HCT116 (cell line): ENCODE measurements around the gene HDAC11. TPM values are rescaled to one million over a fixed set of nuclear protein-coding genes. Genes with fewer than 3 reads are reported as not detected.

ENCODE experiments used
- ATAC-seq: fragments of 200-7000 bp; cut with Tn5 transposase; 2 replicates; pipeline ENCODE4 v1.9.1; 2020; ENCODE audit warnings: mild to moderate bottlenecking, moderate library complexity
- BruUV-seq: library from RNA; stranded (reverse); fragments of 400-500 nt; replicated peaks from 2 replicates; lab custom pipeline; 2021; lab: Mats Ljungman, UMichigan
- CTCF ChIA-PET: fragments of 300-600 bp; sonication (Branson Sonifier 250); formaldehyde crosslinking; loops from one replicate; lab custom pipeline; 2021; ENCODE audit warnings: antibody characterized with exemption; lab: Charles Lee
- POLR2A ChIA-PET: fragments of 300-600, 350-600 bp; sonication (Branson Sonifier 250); formaldehyde crosslinking; loops from one replicate; lab custom pipeline; 2021; ENCODE audit warnings: antibody characterized with exemption; lab: Charles Lee
- RAD21 ChIA-PET, 2 experiments: fragments of 300-600 bp; sonication (Branson Sonifier 250); formaldehyde crosslinking; loops; one replicate each; lab custom pipeline; 2023; ENCODE audit warnings: low total read pairs in 2 of 2; ENCODE audit not compliant: uncharacterized antibody in 2 of 2, unreplicated experiment in 2 of 2, low non-redundant PET in 1 of 2; lab: Charles Lee
- DNase-seq: peaks from one replicate; pipeline ENCODE4 v3.0.0-alpha.2; 2010; ENCODE audit warnings: low read depth, low spot score
- H2AFZ ChIP-seq: fragments of 200-600 bp; shearing (Covaris generic), sonication (generic); 2 replicates; pipeline ENCODE4 v1.6.1; 2017; ENCODE audit warnings: low read depth, mixed run types, mixed read lengths, antibody characterized with exemption, low read length; ENCODE audit not compliant: poor library complexity, severe bottlenecking
- H3K27ac ChIP-seq: 2 replicates; pipeline ENCODE4 v1.5.1; 2012; ENCODE audit warnings: low read depth, low read length
- H3K27me3 ChIP-seq: fragments of 200-600 bp; sonication (generic); 2 replicates; pipeline ENCODE4 v1.6.1; 2016; ENCODE audit warnings: mixed run types, low read length, mixed read lengths; ENCODE audit not compliant: insufficient read depth
- H3K36me3 ChIP-seq, 2 experiments: fragments of 200-500 bp in 1 of 2; fragments of 200-600 bp in 1 of 2; sonication (Bioruptor generic) in 1 of 2; sonication (generic) in 1 of 2; 2 replicates each; pipeline versions ENCODE4 v1.5.1 to v1.6.1; 2014 to 2016; ENCODE audit warnings: low read length in 2 of 2, inconsistent platforms in 1 of 2, mixed read lengths in 1 of 2, mixed run types in 1 of 2; ENCODE audit not compliant: insufficient read depth in 2 of 2, control insufficient read depth in 1 of 2
- H3K4me1 ChIP-seq, 2 experiments: fragments of 200-600 bp in 1 of 2; sonication (generic) in 1 of 2; 2 replicates each; pipeline versions ENCODE4 v1.5.1 to v1.6.1; 2012 to 2017; ENCODE audit warnings: low read length in 2 of 2, inconsistent platforms in 1 of 2, mild to moderate bottlenecking in 1 of 2, mixed read lengths in 1 of 2, mixed run types in 1 of 2, moderate library complexity in 1 of 2; ENCODE audit not compliant: insufficient read depth in 2 of 2, control insufficient read depth in 1 of 2
- H3K4me2 ChIP-seq: fragments of 200-600 bp; sonication (generic); 2 replicates; pipeline ENCODE4 v1.6.1; 2017; ENCODE audit warnings: mixed run types, low read length, mixed read lengths
- H3K4me3 ChIP-seq, 2 experiments: fragments of 200-600 bp in 1 of 2; sonication (generic) in 1 of 2; replicated peaks in 1 of 2; 2 replicates each; pipeline ENCODE4 v1.5.1; 2011 to 2016; ENCODE audit warnings: low read length in 2 of 2, control low read depth in 1 of 2, low read depth in 1 of 2, mild to moderate bottlenecking in 1 of 2, mixed read lengths in 1 of 2, mixed run types in 1 of 2
- H3K79me2 ChIP-seq: fragments of 200-600 bp; sonication (generic); 2 replicates; pipeline ENCODE4 v1.6.1; 2017; ENCODE audit warnings: mild to moderate bottlenecking, mixed run types, low read length, moderate library complexity, mixed read lengths; ENCODE audit not compliant: insufficient read depth
- H3K9ac ChIP-seq: fragments of 200-600 bp; sonication (generic); 2 replicates; pipeline ENCODE4 v1.6.1; 2016; ENCODE audit warnings: low read length, mixed read lengths
- H3K9me2 ChIP-seq: fragments of 200-600 bp; sonication (generic), shearing (Covaris generic); 2 replicates; pipeline ENCODE4 v1.6.1; 2017; ENCODE audit warnings: mixed run types, mild to moderate bottlenecking, moderate library complexity; ENCODE audit not compliant: insufficient read depth
- H3K9me3 ChIP-seq, 2 experiments: fragments of 200-500 bp in 1 of 2; fragments of 200-600 bp in 1 of 2; sonication (Bioruptor generic) in 1 of 2; sonication (generic) in 1 of 2; 2 replicates each; pipeline ENCODE4 v1.6.1; 2014 to 2017; ENCODE audit warnings: low read length in 2 of 2, mixed read lengths in 2 of 2, inconsistent platforms in 1 of 2, low read depth in 1 of 2, mild to moderate bottlenecking in 1 of 2, mixed run types in 1 of 2, moderate library complexity in 1 of 2; ENCODE audit not compliant: control insufficient read depth in 1 of 2, insufficient read depth in 1 of 2
- H4K20me1 ChIP-seq: fragments of 200-600 bp; sonication (generic), shearing (Covaris generic); 2 replicates; pipeline ENCODE4 v1.6.1; 2017; ENCODE audit warnings: mixed run types, mild to moderate bottlenecking, moderate library complexity; ENCODE audit not compliant: insufficient read depth
- ATF3 ChIP-seq: IDR thresholded peaks from 2 replicates; pipeline ENCODE4 v1.6.1; 2012
- CBX3 ChIP-seq: IDR thresholded peaks from 2 replicates; pipeline ENCODE4 v1.6.1; 2012; ENCODE audit warnings: low read depth
- ELF1 ChIP-seq: IDR thresholded peaks from 2 replicates; pipeline ENCODE4 v1.6.1; 2012; ENCODE audit warnings: low read depth, borderline replicate concordance
- EZH2 ChIP-seq: fragments of 200-600 bp; sonication (generic); IDR thresholded peaks from 2 replicates; pipeline ENCODE4 v1.6.1; 2017; ENCODE audit warnings: antibody characterized with exemption, mixed run types
- EZH2phosphoT487 ChIP-seq: fragments of 200-600 bp; IDR thresholded peaks from 2 replicates; pipeline ENCODE4 v1.6.1; 2018; ENCODE audit warnings: antibody characterized with exemption, borderline replicate concordance
- FOSL1 ChIP-seq: IDR thresholded peaks from 2 replicates; pipeline ENCODE4 v1.6.1; 2012; ENCODE audit warnings: low read depth
- POLR2AphosphoS5 ChIP-seq: IDR thresholded peaks from 2 replicates; pipeline ENCODE4 v1.6.1; 2011; ENCODE audit warnings: mild to moderate bottlenecking, low read depth, low read length, moderate library complexity
- SIN3A ChIP-seq: IDR thresholded peaks from 2 replicates; pipeline ENCODE4 v1.6.1; 2012; ENCODE audit warnings: low read depth
- SP1 ChIP-seq: IDR thresholded peaks from 2 replicates; pipeline ENCODE4 v1.6.1; 2012; ENCODE audit warnings: low read depth
- TCF7L2 ChIP-seq: IDR thresholded peaks from 2 replicates; pipeline ENCODE4 v1.7.0; 2011; ENCODE audit warnings: borderline replicate concordance, inconsistent platforms; ENCODE audit not compliant: insufficient read depth, insufficient read length; ENCODE audit errors: extremely low read depth
- YY1 ChIP-seq: IDR thresholded peaks from 2 replicates; pipeline ENCODE4 v1.6.1; 2011; ENCODE audit warnings: low read length, low read depth, moderate library complexity, mild to moderate bottlenecking; ENCODE audit not compliant: insufficient replicate concordance; ENCODE audit errors: extremely low read depth
- ZFX ChIP-seq: fragments of 450-650 bp; IDR thresholded peaks from 2 replicates; pipeline ENCODE4 v1.6.1; 2017
- intact Hi-C: fragments of 100-400 bp; cut with micrococcal nuclease; formaldehyde crosslinking; loops from 2 replicates; pipeline ENCODE4 v1.10.0; 2022
- total RNA-seq: library from RNA; stranded (reverse); gene quantifications from one replicate; pipeline ENCODE4 v1.2.1, GENCODE V29; 2021; ENCODE audit not compliant: unreplicated experiment
- TF ChIP-seq, protein P1 (sequence below): IDR thresholded peaks from 2 replicates; pipeline ENCODE4 v1.6.1; 2012

Gene HDAC11
- total RNA-seq, 1 experiment from 2014 or later, result 16.1 TPM

DNA sequence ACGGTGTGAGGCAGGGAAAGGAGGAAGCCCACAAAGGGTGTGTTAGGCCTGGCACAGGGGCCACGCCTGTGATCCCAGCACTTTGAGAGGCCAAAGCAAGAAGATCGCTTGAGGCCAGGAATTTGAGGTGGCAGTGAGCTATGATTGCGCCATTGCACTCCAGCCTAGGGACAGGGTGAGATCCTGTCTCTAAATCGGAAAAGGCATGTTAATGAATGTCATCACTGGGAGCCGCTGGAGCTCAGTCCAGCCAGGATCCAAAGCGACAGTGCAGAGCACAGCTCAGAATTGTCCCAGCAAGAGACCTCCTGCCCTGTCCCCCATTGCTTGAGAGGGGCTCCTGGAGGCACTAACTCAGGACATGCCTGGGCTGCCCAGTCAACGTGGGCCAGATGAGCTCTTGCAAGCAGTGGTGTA lies 53.8 kb downstream of the HDAC11 start:
- Histone ChIP-seq H3K36me3 (no peaks in the 10 kb centered on the region), H3K27ac (no peak overlapping the region), H3K4me2 (no peak overlapping the region), H3K9ac (no peak overlapping the region), H4K20me1 (no peaks in the 10 kb centered on the region), H3K27me3 (no peaks in the 10 kb centered on the region), H3K9me2 (no peaks in the 10 kb centered on the region), H3K4me1 (peaks cover 27 to 33% of the 10 kb centered on the region in 2 experiments), H2AFZ (no peak overlapping the region), H3K4me3 (no peak overlapping the region), H3K9me3 (no peaks in the 10 kb centered on the region), H3K79me2 (no peaks in the 10 kb centered on the region)
- no peak for DNase-seq
- ChIA-PET RAD21 (no interaction called here), POLR2A (no interaction called here), CTCF (interaction anchor here (1.4 kb wide), 1 partner anchor 34 kb away, joined by 4 read pairs; no protein-coding TSS in a partner anchor)
- TF ChIP-seq YY1 (no peak), EZH2phosphoT487 (no peak), SP1 (no peak)
- intact Hi-C loops, result no loop called here
- no TSS peak for BruUV-seq
- ATAC-seq, result no peak

- intact Hi-C loops, result no loop called here
- TF ChIP-seq POLR2AphosphoS5 (no peak), TCF7L2 (no peak), FOSL1 (no peak), ZFX (no peak), EZH2 (no peak), ATF3 (no peak), SIN3A (no peak), ELF1 (no peak), CBX3 (no peak)
- TF ChIP-seq, protein P1, sequence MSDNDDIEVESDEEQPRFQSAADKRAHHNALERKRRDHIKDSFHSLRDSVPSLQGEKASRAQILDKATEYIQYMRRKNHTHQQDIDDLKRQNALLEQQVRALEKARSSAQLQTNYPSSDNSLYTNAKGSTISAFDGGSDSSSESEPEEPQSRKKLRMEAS, result no peak
- TF ChIP-seq, all 23 proteins: peak for 0
- no peak overlapping the region for H2AFZ ChIP-seq
- ChIA-PET CTCF (no interaction called here), POLR2A (no interaction called here), RAD21 (no interaction called here)
- no peak overlapping the region for H3K4me3 ChIP-seq
- DNase-seq (no peak), ATAC-seq (no peak)
- no peaks in the 10 kb centered on the region for H3K36me3 ChIP-seq
- no peaks in the 10 kb centered on the region for H3K79me2 ChIP-seq
- H3K27me3 ChIP-seq, result no peaks in the 10 kb centered on the region
- H3K9me2 ChIP-seq, result no peaks in the 10 kb centered on the region
- H3K9ac ChIP-seq, result no peak overlapping the region
- no peaks in the 10 kb centered on the region for H4K20me1 ChIP-seq
- peaks cover 35 to 49% of the 10 kb centered on the region in 2 experiments for H3K4me1 ChIP-seq
- no peak overlapping the region for H3K27ac ChIP-seq
- BruUV-seq, result no TSS peak
- H3K4me2 ChIP-seq, result no peak overlapping the region
- no peaks in the 10 kb centered on the region for H3K9me3 ChIP-seq
Observed at GRCh38 chr3:13535526-13535875, 55.4 kb downstream of the HDAC11 start.
